CD4-positive, alpha-beta T cell treated with Interleukin-4 for 4 hours (primary cell): Measurements from ENCODE around the gene CRTAP.
A peak's percentile ranks its signal among the peaks of the same experiment; 100 is the strongest.
"Not testable (repeated sequence)": the region's sequence is repeated elsewhere in the genome, so short reads cannot be mapped to it uniquely, and the experiment has no call there.

Source experiments
- DNase-seq: peaks from one replicate; pipeline ENCODE4 v3.0.0-alpha.2; 2020

CRTAP gene

GRCh38 chr3:33100229-33100628 is 13.6 kb upstream of the CRTAP start:
- no peak for DNase-seq

DNA sequence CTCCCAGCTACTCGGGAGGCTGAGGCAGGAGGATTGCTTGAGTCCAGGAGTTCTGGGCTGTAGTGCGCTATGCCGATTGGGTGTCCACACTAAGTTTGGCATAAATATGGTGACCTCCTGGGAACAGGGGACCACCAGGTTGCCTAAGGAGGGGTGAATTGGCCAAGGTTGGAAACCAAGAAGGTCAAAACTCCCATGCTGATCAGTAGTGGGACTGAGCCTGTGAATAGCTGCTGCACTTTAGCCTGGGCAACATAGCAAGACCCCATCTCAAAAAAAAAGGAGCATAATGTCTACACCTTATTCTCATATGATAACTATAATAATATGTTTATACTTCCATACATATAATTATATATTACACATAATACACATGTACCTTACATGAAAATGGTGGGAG is 10.8 kb upstream of the CRTAP start:
- no peak for DNase-seq

DNA sequence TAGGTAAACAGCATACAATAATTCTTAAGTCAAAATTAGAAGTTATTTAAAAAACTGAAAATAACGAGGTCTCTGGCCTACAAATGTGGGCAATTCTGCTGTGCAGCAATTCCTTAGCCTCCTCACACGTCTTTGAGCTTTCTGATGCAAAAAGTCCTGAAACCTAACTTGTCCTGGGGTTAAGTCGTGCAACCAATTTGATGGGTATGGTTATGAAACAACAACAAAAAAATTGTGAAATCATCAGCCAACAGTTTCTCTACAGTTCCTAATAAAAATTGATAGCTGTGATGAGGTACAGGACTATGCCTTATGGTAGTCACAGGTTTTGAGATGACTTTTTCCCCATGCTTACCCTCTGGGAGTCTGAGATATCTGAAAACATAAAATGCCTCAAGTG is 10.3 kb upstream of the CRTAP start:
- no peak for DNase-seq

DNA sequence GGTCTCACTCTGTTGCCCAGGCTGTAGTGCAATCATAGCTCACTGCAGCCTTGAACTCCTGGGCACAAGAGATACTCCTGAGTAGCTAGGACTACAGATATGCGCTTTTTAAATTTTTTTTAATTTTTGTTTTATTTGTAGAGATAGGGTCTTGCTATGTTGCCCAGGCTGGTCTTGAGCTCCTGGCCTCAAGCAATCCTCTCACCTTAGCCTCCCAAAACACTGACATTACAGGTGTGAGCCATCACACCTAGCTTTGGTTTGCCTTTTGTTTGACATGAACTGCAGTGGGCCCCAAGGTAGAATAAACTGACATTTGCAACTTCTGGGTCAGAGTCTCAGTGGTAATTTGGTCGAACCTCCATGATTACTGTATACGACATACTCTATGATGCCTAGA is 9.0 kb upstream of the CRTAP start:
- DNase-seq, result no peak

DNA sequence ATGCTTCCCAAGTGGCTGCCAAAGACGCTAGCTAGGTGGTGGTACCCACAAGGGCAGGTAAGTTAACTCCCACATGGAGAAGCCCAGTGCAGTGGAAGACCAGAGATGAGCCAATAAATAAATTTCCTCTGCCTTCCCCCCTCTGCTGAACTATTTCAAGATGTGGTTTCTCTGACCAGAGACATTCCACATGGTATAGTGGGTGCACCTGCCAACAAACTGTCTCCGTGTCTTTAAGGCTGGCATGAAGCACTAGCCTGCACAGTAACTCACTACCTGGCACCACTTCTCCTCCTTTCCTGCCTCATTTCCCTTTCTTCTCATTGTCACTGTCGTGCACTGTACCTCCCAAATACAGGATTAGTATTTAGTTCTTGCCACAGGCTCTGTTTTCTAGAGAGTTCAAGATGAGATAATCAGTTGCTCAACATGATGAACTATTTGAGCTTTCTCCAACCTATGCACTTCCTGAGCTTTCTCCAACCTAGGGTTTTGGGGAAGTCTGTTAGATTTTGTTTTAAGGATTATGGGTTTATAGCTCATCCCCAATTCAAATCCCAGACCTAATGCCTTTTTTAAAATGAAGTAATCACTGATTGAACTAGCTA is 8.4 kb upstream of the CRTAP start:
- no peak for DNase-seq

- DNase-seq, result not testable (repeated sequence)
These were observed 7.0 kb upstream of the CRTAP start for GRCh38 chr3:33106854-33107253.

GRCh38 chr3:33111581-33111980 is 2.2 kb upstream of the CRTAP start:
- no peak for DNase-seq

DNA sequence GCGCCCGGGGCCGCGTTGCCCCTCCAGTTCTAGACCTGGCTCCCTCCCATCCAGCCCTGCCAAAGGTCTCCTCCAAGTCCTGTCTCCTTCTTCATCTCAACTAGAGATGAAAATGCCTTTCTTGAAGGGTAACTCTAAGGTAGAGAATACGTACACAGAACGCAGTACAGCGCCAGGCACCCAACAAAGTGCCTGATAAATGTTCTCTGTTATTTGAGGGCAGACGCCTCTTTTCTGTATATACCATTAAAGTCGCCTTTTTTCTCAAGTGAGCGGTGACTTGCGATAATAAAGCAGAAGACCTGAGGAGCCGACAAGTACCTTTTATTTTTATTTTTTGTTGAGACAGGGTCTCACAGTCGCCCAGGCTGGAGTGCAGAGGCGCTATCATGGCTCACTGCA is 809 bp downstream of the CRTAP start:
- no peak for DNase-seq

DNA sequence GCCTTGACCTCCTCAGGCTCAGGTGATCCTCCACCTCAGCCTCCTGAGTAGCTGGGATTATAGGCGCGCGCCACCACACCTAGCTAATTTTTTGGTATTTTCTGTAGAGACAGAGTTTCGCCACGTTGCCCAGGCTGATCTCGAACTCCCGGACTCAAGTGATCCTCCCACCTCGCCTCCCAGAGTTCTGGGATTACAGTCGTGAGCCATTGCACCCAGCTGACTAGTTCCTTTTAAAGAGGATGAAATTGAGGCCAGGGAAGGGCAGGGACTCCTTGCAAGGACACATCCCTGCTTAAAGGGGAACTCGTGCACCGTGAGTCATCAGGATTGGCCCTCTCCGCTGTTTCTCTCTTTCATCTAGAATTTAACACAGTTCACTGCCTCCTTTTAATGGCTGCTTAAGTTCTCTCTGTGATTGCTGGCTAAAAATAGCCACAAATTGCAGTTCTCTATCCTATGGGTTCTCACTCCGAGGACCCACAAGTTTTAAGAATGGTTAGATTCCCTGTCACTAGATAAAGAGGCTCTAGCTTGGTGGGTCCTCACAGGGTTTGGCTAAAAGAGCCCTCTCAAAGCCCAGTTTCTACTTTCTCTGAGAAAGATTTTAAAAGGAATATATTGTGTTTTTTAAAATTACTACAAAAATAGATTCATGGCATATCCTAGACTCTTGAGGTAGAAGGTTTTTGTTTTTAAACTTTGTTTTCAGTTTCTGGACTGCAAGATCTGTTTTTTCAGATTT is 1.4 kb downstream of the CRTAP start:
- DNase-seq, result peak; percentile 30

- no peak for DNase-seq
These were observed 3.6 kb downstream of the CRTAP start for GRCh38 chr3:33117461-33117860.

DNA sequence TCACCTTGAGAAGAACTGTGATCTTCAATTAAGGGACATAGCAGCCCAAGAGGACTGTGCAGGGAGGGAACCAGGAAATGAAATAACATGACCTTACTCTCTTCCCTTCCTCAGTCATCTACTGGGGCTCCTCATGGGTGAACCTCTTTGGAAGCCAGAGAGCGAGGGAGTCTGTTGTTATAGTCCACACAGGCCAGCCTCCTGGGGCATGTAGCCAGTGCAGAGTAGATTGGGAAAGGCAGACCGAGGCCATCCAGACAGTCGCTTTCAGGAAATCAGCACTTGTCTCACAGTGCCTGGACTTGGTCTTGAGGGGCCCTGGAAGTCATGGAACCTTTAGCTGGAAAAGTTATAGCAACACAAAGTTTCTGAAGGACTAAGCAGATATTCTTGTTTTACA is 6.1 kb downstream of the CRTAP start:
- DNase-seq, result no peak

- DNase-seq, result no peak
These were observed 9.2 kb downstream of the CRTAP start for GRCh38 chr3:33122991-33123390.

- no peak for DNase-seq
These were observed 10.8 kb downstream of the CRTAP start for GRCh38 chr3:33124638-33125037.

- DNase-seq, result no peak
These were observed 12.0 kb downstream of the CRTAP start for GRCh38 chr3:33125840-33126239.

DNA sequence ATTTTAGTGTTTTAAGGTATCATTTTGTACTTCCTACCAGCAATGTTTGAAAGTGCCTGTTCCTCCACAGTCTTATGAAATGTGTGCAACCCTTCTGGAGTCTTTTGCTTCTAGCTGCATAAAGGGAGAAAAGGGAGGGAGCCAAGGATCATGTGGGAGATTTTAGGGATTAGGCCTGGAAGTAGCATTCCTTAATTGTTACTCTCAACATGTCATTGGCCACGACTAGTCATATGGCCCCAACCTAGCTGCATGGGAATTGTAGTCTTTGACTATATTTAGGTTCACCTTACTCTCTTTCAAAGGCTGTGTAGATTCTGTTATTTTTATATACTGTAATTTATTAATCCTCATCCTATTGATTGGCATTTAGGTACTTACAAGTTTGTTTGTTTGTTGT is 14.9 kb downstream of the CRTAP start:
- no peak for DNase-seq

DNA sequence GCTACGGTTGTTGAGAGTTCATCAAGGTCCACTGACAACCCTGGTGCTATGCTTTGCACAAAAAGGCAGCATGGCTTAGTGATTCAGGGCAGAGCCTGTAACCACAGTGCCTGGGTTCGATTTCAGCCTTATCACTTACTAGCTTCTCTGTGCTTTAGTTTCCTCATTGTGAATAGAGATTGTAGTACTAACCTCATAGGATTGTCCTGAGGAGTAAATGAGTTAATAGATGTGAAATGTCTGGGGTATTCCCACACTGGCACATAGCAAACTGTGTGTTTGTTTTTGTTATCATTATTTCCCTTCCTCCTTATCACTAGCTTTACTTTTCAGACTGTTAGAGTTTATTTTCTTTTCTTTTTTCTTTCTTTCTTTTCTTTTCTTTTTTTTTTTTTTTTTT is 16.3 kb downstream of the CRTAP start:
- no peak for DNase-seq

GRCh38 chr3:33131331-33132018 is 17.7 kb downstream of the CRTAP start:
- peak; percentile 48 for DNase-seq

GRCh38 chr3:33132019-33132360 is 18.2 kb downstream of the CRTAP start:
- DNase-seq, result no peak

DNA sequence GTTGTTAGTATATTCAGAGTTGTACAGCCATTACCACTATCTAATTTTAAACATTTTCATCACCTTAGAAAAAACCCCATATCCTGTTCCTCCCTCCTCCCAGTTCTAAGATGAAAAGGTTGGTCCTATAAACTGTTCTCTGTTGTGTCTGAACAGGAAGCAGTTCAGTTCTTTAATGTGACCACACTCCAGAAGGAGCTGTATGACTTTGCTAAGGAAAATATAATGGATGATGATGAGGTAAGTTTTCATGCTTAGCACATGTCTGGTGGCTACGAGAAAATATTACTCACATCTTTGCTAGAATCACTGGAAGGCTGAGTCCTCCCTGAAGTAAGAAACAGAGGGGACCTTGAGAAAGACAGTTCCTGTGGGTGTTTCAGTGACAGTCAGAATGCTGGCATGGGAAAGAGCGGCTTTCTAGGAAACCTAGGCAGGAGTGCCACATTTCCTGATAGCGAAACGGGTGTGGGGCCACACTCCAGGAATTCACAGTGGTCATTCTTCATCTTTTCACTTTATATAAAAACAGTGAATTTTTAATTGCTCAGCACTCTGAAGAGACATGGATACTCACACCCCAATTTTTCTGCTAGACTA is 20.3 kb downstream of the CRTAP start:
- DNase-seq, result no peak

- DNase-seq, result no peak
These were observed 23.9 kb downstream of the CRTAP start for GRCh38 chr3:33137691-33138090.

DNA sequence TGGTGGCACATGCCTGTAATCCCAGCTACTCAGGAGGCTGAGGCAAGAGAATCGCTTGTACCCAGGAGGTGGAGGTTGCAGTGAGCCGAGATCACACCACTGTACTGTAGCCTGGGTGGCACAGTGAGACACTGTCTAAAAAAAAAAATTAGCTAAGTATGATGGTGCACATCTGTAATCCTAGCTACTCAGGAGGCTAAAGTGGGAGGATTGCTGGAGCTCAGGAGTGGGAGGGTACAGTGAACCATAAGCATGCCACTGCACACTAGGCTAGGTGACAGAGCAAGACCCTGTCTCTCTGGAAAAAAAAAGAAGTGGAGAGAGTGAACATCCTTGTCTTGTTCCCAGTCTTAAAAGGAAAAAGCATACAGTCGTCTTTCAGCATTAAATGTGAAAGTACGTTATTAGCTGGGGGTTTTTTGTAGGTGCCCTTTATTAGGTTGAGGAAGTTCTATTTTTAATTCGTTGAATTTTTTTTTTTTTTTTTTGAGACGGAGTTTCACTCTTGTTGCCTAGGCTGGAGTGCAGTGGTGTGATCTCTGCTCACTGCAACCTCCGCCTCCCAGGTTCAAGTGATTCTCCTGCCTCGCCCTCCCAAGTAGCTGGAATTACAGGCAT is 25.3 kb downstream of the CRTAP start:
- DNase-seq, result not testable (repeated sequence)

DNA sequence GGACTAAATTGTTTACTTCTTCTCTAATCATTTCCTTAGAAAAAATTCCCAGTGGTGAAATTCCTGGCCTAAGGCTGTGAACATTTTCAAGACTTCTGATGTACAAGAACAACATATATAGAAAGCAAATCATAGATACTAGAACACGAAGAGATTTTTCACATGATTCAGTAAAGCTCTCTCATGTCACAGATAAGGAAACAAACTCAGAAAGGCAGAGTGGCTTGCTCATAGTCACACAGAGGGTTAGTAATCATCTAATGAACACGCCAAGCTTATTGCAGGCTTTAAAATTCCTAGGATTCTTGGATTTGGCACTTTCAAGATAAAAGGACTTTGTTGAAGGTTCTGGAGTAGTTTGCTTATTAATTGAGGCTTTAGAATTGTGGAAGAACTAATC is 26.2 kb downstream of the CRTAP start:
- no peak for DNase-seq

- DNase-seq, result no peak
These were observed 27.2 kb downstream of the CRTAP start for GRCh38 chr3:33141006-33141405.

- DNase-seq, result peak; percentile 17
These were observed 30.6 kb downstream of the CRTAP start for GRCh38 chr3:33144433-33144832.
